H4 (cell line): ENCODE results near the gene IGSF6. TPM values are rescaled to one million over a fixed set of nuclear protein-coding genes. Genes with fewer than 3 reads are reported as not detected.
A peak's percentile ranks its signal among the peaks of the same experiment; 100 is the strongest.
"Not testable (repeated sequence)": the region's sequence is repeated elsewhere in the genome, so short reads cannot be mapped to it uniquely, and the experiment has no call there.

Experiments
- DNase-seq: peaks from one replicate; pipeline ENCODE4 v3.0.0-alpha.2; 2015; ENCODE audit warnings: low spot score
- total RNA-seq: library from RNA; depleted of rRNA; stranded (reverse); fragments of >200 nt; shearing (Covaris generic); gene quantifications from 2 replicates; pipeline ENCODE4 v1.2.3, GENCODE V29; 2014; rRNA removed

The IGSF6 gene, protein sequence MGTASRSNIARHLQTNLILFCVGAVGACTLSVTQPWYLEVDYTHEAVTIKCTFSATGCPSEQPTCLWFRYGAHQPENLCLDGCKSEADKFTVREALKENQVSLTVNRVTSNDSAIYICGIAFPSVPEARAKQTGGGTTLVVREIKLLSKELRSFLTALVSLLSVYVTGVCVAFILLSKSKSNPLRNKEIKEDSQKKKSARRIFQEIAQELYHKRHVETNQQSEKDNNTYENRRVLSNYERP
- total RNA-seq, result not detected in 2 replicates

DNA sequence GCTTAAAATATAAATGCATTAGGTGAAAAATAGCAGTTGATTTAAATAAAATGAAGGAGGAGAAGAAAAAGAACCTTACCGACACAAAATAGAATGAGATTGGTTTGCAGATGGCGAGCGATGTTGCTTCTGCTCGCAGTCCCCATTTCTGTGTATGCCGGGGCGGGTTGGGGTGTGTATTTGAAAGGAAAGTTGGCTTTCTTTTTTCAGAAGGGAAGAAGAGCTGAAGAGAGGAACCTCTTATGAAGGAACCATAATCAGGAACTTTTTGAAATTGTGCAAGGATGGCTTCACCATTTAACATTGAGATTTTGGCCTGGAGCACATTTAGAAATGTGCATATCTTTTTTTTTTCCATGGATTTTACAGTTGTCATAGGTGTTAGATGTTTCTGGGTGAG is at the start of gene IGSF6:
Gene IGSF6, minus strand, starts transcription at position 156 of the 400 bp plus-strand sequence. Its CDS starts 10 bp downstream, at position 146.
- DNase-seq, result no peak

DNA sequence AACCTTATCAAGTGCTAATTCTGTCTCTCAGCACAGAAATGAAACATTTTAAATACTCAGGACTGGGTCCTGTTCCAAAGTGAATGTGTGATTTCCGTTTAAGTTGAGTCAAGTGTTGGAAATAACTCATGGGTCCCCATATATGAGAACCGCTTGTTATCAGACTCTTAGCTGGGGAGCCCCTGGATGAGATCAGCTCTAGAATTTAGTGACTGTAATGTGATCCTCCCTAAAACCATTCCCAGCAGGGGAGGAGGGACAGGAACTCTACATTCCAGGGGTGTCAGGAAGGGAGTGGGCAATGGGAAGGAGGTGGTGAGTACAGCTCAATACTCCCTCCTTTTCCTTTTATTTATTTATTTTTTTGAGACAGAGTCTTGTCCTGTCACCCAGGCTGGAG is 48.9 kb upstream of the IGSF6 start:
- DNase-seq, result no peak

DNA sequence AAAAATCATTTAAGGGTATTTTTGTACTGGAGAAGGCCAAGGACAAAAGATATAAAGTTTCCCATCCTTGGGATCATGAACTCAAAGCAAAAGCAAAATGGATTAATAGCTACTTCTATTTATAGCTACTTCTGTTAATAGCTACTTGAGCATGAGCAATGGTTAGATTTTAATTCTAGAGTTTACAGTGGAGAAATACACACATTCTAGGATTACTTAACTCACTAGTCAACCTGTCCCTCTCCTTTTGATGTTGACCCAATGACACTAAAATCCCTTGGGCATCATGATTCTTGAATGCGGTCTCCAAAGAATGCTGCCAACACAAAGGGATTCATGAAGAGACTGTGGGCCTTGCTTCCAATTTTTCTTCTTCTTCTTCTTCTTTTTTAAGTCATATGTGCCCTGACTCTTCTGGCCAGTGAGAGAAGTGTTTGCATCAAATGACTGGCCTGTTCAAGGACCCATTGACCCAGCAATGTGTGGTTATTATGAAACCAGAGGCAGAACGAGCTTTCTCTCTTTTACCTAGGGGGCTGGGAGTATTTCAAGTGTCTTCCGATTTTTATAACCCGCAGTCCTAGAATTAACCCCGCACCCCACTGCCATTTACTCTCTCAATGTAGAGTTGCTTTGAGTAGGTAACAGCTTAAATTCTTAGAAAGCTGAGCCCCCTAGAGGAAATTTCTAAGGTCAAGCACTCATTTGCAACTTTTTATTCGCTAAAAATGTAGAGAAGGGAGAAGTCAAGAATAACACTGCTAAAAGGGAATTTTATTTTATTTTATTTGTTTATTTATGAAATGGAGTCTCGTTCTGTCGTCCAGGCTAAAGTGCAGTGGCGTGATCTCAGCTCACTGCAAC is 46.0 kb upstream of the IGSF6 start:
- no peak for DNase-seq

DNA sequence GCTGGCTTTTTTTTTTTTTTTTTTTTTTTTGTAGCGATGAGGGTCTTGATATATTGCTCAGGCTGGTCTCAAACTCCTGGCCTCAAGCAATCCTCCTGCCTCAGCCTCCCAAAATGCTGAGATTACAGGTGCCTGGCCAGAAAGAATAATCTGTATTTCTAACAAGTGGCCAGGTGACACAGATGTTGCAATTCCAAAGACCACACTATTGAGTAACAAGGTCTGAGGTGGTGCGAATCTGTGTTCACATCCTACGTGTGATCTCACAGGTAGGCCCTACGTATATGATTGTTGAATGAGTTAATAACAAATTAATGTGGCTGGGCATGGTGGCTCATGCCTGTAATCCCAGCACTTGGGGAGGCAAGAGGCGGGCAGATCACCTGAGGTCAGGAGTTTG is 44.6 kb upstream of the IGSF6 start:
- DNase-seq, result no peak

DNA sequence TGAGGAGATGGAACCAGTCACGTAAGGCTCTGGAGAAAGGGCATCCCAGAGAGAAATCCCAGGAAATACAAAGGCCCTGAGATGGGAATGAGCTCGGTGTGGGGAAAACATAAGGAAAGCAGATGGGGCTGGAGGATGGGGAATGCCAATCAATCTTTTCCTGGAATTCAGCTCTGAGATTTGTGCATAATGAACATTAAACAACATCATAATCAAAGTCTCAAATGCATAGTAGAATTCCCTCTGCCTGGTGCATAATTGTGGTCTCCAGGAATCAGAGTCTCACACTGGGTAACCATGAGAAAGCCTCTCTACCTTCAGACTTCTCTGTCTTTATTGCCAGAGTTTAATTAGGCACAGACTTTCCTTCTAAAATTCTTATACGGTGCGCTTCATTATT is 42.2 kb upstream of the IGSF6 start:
- DNase-seq, result no peak

DNA sequence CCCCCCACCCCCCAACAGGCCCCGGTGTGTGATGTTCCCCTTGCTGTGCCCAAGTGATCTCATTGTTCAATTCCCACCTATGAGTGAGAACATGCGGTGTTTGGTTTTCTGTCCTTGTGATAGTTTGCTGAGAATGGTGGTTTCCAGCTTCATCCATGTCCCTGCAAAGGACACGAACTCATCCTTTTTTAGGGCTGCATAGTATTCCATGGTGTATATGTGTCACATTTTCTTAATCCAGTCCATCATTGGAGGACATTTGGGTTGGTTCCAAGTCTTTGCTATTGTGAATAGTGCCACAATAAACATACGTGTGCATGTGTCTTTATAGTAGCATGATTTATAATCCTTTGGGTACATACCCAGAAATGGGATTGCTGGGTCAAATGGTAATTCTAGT is 38.6 kb upstream of the IGSF6 start:
- not testable (repeated sequence) for DNase-seq

DNA sequence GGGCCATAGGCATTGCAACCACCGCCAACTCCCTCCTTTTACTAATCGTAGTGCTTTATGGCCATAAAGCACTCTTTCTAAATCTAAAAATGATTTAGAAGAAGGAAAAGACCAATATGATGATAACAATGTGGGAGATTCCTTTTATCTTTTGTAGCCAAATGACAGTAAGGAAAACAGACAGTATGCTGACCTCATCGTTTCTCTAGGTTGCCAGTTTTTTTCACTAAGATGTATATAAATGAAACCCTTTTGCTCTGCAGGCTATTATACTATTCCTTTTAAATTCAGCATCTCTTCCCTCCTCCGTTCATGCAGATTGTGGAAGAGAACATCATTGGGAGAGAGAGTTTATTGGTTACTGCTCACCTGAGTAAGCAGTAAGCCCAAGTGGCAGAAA is 36.7 kb upstream of the IGSF6 start:
- no peak for DNase-seq

DNA sequence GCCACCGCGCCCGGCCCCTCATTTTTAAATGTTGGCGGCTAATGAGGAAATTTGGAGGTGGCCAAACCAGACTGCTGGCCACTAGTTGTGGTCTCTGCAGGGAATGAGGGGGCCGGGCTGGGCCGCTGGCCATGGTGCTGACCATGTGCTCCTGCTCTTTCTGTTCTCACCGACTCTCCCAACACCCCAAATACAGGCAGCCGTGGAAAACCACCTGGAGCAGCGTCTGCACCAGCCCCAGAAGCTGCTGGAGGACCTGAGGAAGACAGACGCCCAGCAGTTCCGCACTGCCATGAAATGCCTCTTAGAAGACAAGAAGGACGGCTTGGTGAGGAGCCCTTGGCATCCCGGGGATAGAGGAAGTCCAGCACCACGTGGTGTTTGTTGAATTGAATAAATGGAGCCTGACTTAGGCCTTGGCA is 32.6 kb upstream of the IGSF6 start:
- no peak for DNase-seq

DNA sequence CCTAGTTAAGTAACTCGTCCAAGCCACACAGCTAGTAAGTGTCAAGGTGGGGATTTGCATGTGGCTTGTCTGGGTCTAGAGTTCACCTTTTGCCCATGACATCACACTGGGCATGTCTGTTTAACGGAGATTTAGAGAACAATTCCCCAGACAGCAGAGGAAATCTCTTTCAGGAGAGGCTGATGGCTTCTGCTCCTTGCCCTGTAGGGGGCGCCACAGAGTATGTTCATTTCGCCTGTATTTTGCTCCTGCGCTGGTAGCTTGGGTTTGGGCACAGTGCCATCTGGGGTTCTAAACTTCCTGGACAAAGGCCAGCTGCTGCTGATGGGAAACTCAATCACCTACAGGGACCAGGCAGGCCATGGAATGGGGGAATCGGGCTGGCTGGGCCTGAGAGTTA is 31.8 kb upstream of the IGSF6 start:
- no peak for DNase-seq

DNA sequence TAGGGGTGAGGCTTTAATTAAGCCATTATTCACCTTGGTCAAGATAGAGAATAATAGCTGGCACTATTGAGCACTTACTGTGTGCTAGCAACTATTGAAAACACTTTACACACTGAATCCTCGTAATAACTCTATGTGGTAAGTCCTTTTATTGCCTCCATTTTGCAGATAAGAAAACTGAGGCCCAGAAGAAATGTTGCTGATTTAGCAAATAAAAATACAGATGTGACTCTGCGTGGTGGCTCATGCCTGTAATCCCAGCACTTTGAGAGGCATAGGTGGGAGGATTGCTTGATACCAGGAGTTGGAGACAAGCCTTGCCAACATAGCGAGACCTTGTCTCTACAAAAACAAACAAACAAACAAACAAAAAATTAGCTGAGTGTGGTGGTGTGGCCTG is 30.8 kb upstream of the IGSF6 start:
- no peak for DNase-seq

DNA sequence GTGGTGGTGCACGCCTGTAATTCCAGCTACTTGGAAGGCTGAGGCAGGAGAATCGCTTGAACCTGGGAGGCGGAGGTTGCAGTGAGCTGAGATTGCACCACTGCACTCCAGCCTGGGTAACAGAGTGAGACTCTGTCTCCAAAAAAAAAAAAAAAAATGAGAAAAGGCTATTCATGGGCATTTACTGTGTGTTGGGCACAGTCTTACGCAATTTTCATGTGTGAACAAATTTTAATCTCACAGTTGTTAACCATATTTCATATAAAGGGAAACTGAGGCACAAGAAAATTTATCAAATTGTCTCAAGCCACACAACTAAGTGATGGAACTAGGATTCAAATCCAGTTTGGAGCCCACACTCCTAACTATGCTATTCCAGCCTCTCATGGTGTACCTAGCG is 28.3 kb upstream of the IGSF6 start:
- not testable (repeated sequence) for DNase-seq

DNA sequence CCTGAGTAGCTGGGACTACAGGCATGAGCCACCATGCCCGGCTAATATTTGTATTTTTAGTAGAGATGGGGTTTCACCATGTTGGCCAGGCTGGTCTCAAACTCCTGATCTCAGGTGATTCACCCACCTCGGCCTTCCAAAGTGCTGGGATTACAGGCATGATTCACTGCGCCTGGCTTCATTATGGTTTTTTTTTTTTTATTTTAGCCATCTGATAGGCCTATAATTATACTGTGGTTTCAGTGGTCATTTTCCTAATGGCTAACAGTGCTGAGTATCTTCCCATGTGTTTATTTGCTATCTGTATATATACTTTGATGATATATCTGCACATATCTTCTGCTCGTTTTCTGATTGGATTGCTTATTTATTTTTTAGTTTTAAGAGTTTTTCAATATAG is 22.0 kb upstream of the IGSF6 start:
- peak; percentile 34 for DNase-seq

DNA sequence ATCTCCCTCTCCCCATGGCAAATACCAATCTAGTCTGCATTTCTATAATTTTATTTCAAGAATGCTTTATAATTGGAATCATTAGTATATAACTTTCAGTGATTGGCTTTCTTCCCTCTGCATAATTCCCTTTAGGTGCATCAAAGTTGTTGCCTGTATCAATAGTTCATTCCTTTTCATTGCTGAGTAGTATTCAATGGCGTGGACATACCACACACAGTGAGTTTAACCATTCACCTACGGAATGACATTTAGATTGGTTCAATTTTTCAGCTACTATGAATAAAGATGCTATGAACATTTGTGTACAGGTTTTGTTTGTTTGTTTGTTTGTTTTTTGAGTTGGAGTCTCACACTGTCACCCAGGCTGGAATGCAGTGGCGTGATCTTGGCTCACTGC is 21.1 kb upstream of the IGSF6 start:
- DNase-seq, result no peak

DNA sequence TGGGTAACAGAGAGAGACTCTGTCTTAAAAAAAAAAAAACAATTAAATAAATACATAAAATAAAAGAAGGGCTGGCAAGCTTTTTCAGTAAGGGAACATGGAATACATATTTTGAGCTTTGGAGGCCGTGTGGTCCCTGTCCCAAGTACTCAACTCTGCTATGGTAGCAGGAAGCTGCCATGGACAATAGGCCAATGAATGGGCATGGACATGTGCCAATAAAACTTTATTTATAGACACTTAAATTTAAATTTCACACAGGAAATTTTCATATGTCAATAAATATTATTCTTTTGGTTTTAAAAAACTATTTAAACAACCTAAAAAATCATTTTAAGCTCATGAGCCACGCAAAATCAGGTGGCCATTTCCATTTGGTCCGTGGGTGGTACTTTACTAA is 15.2 kb upstream of the IGSF6 start:
- no peak for DNase-seq

DNA sequence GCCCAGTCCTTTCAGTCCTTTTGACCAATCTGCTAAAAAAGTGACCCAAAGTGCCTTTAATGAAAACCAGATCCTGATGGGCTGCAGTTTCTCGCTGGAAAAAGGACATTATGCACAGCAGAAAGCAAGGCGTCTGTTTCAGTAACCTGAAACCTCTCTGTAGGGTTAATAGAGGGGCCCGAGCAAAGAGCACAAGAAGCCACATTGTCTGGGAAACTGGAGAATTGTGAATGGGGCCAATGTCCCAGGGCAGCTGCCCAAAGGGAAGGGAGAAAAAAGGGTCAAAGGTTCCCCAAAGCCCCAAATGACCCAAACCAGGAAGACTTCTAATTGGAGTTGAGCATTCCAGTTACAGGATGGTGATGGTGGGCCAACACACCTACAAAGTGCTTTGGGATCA is 14.4 kb upstream of the IGSF6 start:
- DNase-seq, result no peak

DNA sequence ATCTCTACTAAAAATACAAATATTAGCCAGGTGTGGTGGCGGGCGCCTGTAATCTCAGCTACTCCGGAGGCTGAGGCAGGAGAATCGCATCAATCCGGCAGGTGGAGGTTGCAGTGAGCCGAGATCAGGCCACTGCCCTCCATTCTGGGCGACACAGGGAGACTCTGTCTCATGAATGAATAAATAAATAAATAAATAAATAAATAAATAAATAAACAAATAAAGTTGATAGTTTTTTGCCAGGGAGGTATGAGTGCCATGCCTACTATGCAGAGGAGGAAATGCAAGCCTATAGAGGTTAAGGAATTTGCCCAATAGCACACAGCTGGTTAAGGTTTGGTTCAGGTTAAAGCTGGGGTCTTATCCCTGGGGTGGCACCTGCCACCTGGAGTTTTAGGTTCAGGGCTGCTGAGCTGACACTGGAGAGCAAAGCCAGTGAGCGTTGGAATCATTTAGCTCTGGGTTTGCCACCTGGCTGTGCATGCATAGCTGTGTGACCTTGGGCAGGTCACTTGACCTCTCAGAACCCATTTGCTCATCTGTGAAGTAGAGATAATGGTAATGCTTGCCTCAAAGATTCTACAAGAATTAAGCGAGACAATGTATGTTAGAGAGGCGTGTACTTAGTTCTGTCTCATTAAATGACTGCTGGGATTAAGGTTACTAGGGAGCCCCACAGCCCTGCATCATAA is 12.5 kb upstream of the IGSF6 start:
- DNase-seq, result no peak

DNA sequence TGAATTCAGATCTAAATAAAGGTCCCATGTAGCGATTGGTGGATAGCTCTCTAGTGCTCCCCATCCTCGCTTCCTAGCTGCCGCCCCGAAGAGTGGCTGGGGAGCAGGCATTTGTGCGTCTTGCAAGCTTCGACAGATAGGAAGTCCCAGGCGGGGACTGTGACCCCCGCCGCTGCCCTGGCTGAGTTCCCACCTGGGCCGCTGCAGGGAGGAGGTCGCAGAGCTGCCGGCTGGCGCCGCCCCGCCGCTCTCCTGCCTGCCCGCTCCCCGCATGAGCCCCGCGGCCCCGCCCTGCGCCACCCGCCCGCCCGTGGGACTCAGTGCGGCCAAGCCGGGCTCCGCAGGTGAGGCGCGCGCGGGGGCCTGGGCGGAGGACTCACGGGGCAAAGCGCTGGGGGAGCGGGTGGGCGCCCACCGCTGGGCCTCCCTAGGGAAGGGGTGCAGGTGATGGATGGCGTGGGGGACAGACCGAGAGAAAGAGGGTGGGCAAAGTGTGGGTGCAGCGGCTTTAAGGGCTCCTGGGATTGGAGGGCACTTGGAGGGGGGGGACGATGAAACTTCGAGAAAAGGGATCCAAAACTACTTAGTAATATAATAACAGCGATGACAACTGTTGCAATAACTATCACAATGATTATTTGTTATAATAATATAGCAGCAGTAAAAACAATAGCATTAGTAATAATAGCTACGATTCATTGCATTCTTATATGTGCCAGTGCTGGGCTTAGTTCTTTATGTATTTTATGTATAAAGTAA is 11.7 kb upstream of the IGSF6 start, which contains the start of gene OTOA:
Gene OTOA, plus strand, starts transcription at position 80 of the 759 bp plus-strand sequence. CDS start 14,547 bp downstream, outside the sequence.
- no peak for DNase-seq

DNA sequence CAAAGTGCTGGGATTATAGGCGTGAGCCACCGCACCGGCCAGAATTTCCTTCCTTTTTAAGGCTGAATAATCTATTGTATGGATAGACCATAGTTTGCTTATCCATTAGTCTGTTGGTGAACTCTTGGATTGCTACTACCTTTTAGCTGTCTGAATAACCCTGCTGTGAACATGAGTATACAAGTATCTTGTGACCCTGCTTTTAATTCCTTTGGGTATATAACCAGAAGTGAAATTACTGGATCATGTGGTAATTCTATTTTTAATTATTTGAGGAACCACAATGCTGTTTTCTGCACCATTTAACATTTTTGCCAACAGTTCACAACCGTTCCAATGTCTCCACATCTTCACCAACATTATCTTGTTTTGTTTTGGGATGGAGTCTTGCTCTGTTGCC is 6.7 kb upstream of the IGSF6 start:
- no peak for DNase-seq

DNA sequence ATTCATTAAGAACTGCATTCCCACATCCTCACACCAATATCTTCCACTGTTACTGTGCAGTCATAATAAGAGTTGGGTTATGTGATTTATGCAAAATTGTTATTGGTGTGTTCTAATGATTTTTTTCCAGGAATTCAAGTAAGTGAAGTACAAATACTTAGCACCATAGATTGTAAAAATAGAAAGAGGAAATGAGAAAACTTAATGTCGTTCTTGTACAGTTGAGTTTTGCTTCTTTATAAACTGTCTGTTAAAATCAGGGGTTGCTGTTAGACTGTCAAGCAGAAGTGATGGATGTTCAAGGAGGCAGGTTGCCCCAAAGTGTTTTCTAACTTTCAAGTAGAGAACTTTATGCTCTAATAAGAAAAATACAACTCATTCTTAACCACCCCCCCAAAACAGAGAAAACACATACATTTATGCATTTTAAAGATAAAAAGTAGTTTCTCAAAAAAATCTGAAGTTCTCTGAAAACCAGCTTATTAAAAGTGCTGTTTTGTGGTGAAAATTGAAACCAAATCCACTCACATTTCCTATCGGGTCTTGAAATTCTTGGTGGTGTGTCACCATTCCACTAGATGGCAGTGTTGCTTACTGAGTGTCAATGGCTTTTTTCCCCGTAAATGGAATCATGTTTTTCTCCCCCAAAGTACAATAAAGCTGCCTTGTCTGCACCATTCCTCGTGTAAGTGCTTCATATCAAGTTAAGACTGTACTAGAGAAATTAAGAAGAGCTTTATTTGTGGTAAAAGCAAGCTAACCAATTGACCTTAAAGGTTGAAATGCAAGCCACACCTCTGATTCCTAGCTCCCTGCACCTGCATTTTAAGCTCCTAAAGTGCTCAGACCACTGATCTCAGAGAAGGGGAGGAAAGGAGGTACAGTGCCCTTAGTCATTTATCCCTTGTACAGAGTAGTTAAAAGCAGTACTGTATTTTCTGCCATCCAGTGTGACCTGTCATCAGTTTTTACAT is 4.7 kb upstream of the IGSF6 start:
- peak; percentile 51 for DNase-seq

DNA sequence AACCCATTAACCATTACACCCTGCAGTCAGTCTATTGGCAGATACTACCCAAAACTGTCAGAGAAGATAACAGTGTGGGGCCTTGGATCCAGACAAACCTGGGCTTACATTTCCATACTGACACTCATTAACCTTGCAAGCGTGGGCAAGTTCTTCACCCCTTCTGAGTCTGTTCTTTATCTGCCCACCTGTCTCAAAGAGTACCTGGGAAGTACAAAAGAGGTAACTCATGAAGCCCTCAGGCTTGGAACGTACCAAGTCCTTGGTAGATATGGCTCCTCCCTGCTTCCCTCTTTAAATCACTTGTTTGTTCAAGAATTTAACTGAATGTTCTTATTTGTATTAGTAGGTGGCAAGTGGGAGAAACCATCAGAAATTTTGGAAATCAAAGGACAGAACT is 2.5 kb upstream of the IGSF6 start:
- no peak for DNase-seq

DNA sequence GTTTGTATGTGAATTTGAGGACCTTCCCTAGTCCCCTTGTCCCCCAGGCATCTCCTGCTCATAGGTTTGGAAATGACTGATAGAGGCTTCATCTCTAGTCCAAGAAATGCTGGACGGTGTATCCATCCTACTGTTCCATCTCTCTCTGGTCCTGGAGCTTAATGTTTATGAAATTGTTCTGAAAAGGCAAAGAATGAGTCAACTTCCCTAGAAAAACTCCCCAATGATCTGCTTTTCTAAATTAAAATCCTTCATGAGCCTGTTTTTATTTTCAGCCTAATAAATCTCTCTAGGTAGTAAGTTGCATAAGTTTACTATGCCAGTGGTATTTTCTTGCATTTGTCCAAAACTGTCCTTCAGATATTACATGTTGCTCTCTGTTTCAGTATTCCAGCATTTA is 2.1 kb upstream of the IGSF6 start:
- no peak for DNase-seq
